Activated T-cell treated with anti-CD3 and anti-CD28 coated beads, Interleukin-2, amount 50 U/mL, for 72 hours (primary cell): ENCODE data around the gene SGCD. TPM values are rescaled to one million over a fixed set of nuclear protein-coding genes. Genes with fewer than 3 reads are reported as not detected.

ENCODE experiments used
- ATAC-seq, 2 donors: fragments of 150-1000 bp; cut with Tn5 transposase; replicated peaks in 1 of 2; 2 replicates each; pipeline ENCODE4 v1.10.0; 2021; ENCODE audit warnings: moderate library complexity in 2 of 2, mild to moderate bottlenecking in 1 of 2
- DNase-seq, 2 donors: peaks; one replicate each; pipeline ENCODE4 v3.0.0; 2021 to 2022; ENCODE audit warnings: mixed read lengths in 1 of 2
- H3K27ac Mint-ChIP-seq: one replicate; pipeline ENCODE4 v1.8.0; 2022; ENCODE audit warnings: mild to moderate bottlenecking, moderate library complexity, mixed read lengths
- H3K27me3 Mint-ChIP-seq: one replicate; pipeline ENCODE4 v1.8.0; 2022; ENCODE audit warnings: low read depth, mixed read lengths
- H3K36me3 Mint-ChIP-seq, 2 donors: one replicate each; pipeline ENCODE4 v1.8.0; 2022; ENCODE audit warnings: mixed read lengths in 2 of 2, mild to moderate bottlenecking in 1 of 2; ENCODE audit not compliant: insufficient read depth in 2 of 2
- H3K4me1 Mint-ChIP-seq: one replicate; pipeline ENCODE4 v1.8.0; 2022; ENCODE audit warnings: low read depth, mixed read lengths
- H3K4me3 Mint-ChIP-seq, 2 donors: one replicate each; pipeline ENCODE4 v1.8.0; 2022; ENCODE audit warnings: mild to moderate bottlenecking in 2 of 2, mixed read lengths in 2 of 2, moderate library complexity in 2 of 2
- H3K9me3 Mint-ChIP-seq, 2 donors: one replicate each; pipeline ENCODE4 v1.8.0; 2022; ENCODE audit warnings: mixed read lengths in 2 of 2
- total RNA-seq, 2 donors: library from RNA; stranded (reverse); gene quantifications; one replicate each; pipeline ENCODE4 v1.2.3, GENCODE V29; 2022

SGCD gene
- total RNA-seq, 2 donors from 2014 or later, result 0.07 TPM; not detected in 1

GRCh38 chr5:156331845-156332244 lies 4.9 kb downstream of the SGCD start:
- Mint-ChIP-seq H3K36me3 (no peaks in the 10 kb centered on the region), H3K4me1 (no peaks in the 10 kb centered on the region), H3K27ac (no peak overlapping the region), H3K4me3 (no peak overlapping the region), H3K27me3 (peaks cover 19% of the 10 kb centered on the region), H3K9me3 (no peaks in the 10 kb centered on the region)
- DNase-seq (no peak), ATAC-seq (no peak)

GRCh38 chr5:156332245-156332644 lies 5.3 kb downstream of the SGCD start:
- Mint-ChIP-seq H3K36me3 (no peaks in the 10 kb centered on the region), H3K4me1 (no peaks in the 10 kb centered on the region), H3K27ac (no peak overlapping the region), H3K9me3 (no peaks in the 10 kb centered on the region), H3K27me3 (peaks cover 15% of the 10 kb centered on the region), H3K4me3 (no peak overlapping the region)
- ATAC-seq (no peak), DNase-seq (no peak)

- Mint-ChIP-seq H3K36me3 (no peaks in the 10 kb centered on the region), H3K9me3 (no peaks in the 10 kb centered on the region), H3K4me3 (no peak overlapping the region), H3K4me1 (no peaks in the 10 kb centered on the region), H3K27me3 (peaks cover under 1% of the 10 kb centered on the region), H3K27ac (no peak overlapping the region)
- ATAC-seq, result no peak
- DNase-seq, result no peak
These were observed 12.3 kb downstream of the SGCD start for GRCh38 chr5:156339139-156339841.

GRCh38 chr5:156340893-156341292 lies 13.9 kb downstream of the SGCD start:
- ATAC-seq (no peak), DNase-seq (no peak)
- H3K4me3 Mint-ChIP-seq, result no peak overlapping the region
- H3K36me3 Mint-ChIP-seq, result no peaks in the 10 kb centered on the region
- H3K4me1 Mint-ChIP-seq, result no peaks in the 10 kb centered on the region
- peaks cover 8% of the 10 kb centered on the region for H3K27me3 Mint-ChIP-seq
- no peaks in the 10 kb centered on the region for H3K9me3 Mint-ChIP-seq
- H3K27ac Mint-ChIP-seq, result no peak overlapping the region

- no peak for ATAC-seq
- Mint-ChIP-seq H3K4me1 (no peaks in the 10 kb centered on the region), H3K27ac (no peak overlapping the region), H3K27me3 (no peaks in the 10 kb centered on the region), H3K36me3 (no peaks in the 10 kb centered on the region), H3K4me3 (no peak overlapping the region), H3K9me3 (no peaks in the 10 kb centered on the region)
- DNase-seq, result no peak
These were observed 23.3 kb downstream of the SGCD start for GRCh38 chr5:156350256-156350655.

GRCh38 chr5:156351423-156351822 lies 24.5 kb downstream of the SGCD start:
- H3K4me3 Mint-ChIP-seq, result no peak overlapping the region
- no peak for DNase-seq
- H3K9me3 Mint-ChIP-seq, result no peaks in the 10 kb centered on the region
- no peaks in the 10 kb centered on the region for H3K27me3 Mint-ChIP-seq
- H3K4me1 Mint-ChIP-seq, result no peaks in the 10 kb centered on the region
- no peak for ATAC-seq
- no peaks in the 10 kb centered on the region for H3K36me3 Mint-ChIP-seq
- no peak overlapping the region for H3K27ac Mint-ChIP-seq

- Mint-ChIP-seq H3K27ac (no peak overlapping the region), H3K36me3 (no peaks in the 10 kb centered on the region), H3K4me1 (no peaks in the 10 kb centered on the region), H3K27me3 (no peaks in the 10 kb centered on the region), H3K9me3 (no peaks in the 10 kb centered on the region), H3K4me3 (no peak overlapping the region)
- DNase-seq (no peak), ATAC-seq (no peak)
These were observed 27.6 kb downstream of the SGCD start for GRCh38 chr5:156354571-156354970.

- no peak overlapping the region for H3K4me3 Mint-ChIP-seq
- no peaks in the 10 kb centered on the region for H3K36me3 Mint-ChIP-seq
- no peak for ATAC-seq
- no peaks in the 10 kb centered on the region for H3K4me1 Mint-ChIP-seq
- no peak for DNase-seq
- H3K27ac Mint-ChIP-seq, result no peak overlapping the region
- no peaks in the 10 kb centered on the region for H3K9me3 Mint-ChIP-seq
- H3K27me3 Mint-ChIP-seq, result no peaks in the 10 kb centered on the region
These were observed 29.3 kb downstream of the SGCD start for GRCh38 chr5:156356238-156356637.

GRCh38 chr5:156359476-156359875 lies 32.5 kb downstream of the SGCD start:
- Mint-ChIP-seq H3K9me3 (no peaks in the 10 kb centered on the region), H3K27me3 (no peaks in the 10 kb centered on the region), H3K4me1 (no peaks in the 10 kb centered on the region), H3K4me3 (no peak overlapping the region), H3K36me3 (no peaks in the 10 kb centered on the region), H3K27ac (no peak overlapping the region)
- DNase-seq (no peak), ATAC-seq (no peak)

GRCh38 chr5:156361436-156362109 lies 34.6 kb downstream of the SGCD start:
- no peak overlapping the region for H3K27ac Mint-ChIP-seq
- peaks cover 8% of the 10 kb centered on the region for H3K27me3 Mint-ChIP-seq
- H3K36me3 Mint-ChIP-seq, result no peaks in the 10 kb centered on the region
- ATAC-seq, result no peak
- no peaks in the 10 kb centered on the region for H3K4me1 Mint-ChIP-seq
- no peak overlapping the region for H3K4me3 Mint-ChIP-seq
- H3K9me3 Mint-ChIP-seq, result no peaks in the 10 kb centered on the region
- DNase-seq, result no peak

- Mint-ChIP-seq H3K27ac (no peak overlapping the region), H3K4me3 (no peak overlapping the region), H3K4me1 (no peaks in the 10 kb centered on the region), H3K9me3 (no peaks in the 10 kb centered on the region), H3K27me3 (peaks cover 8% of the 10 kb centered on the region), H3K36me3 (no peaks in the 10 kb centered on the region)
- DNase-seq (no peak), ATAC-seq (no peak)
These were observed 36.9 kb downstream of the SGCD start for GRCh38 chr5:156363861-156364260.

GRCh38 chr5:156366521-156366920 lies 39.6 kb downstream of the SGCD start:
- ATAC-seq (no peak), DNase-seq (no peak)
- Mint-ChIP-seq H3K9me3 (no peaks in the 10 kb centered on the region), H3K27me3 (peaks cover 8% of the 10 kb centered on the region), H3K27ac (no peak overlapping the region), H3K4me3 (no peak overlapping the region), H3K36me3 (no peaks in the 10 kb centered on the region), H3K4me1 (no peaks in the 10 kb centered on the region)

GRCh38 chr5:156367597-156367996 lies 40.6 kb downstream of the SGCD start:
- H3K36me3 Mint-ChIP-seq, result no peaks in the 10 kb centered on the region
- no peak overlapping the region for H3K4me3 Mint-ChIP-seq
- ATAC-seq (no peak), DNase-seq (no peak)
- no peaks in the 10 kb centered on the region for H3K4me1 Mint-ChIP-seq
- no peaks in the 10 kb centered on the region for H3K9me3 Mint-ChIP-seq
- peaks cover 10% of the 10 kb centered on the region for H3K27me3 Mint-ChIP-seq
- no peak overlapping the region for H3K27ac Mint-ChIP-seq
